H1 (cell line): ENCODE results near the gene TMED8.

Source experiments
- ASH2L ChIP-seq: fragments of 200-600, 300-600 bp; sonication (generic); IDR thresholded peaks from one replicate; pipeline ENCODE4 v1.7.1; 2017; ENCODE audit warnings: low read length
- CEBPB ChIP-seq: IDR thresholded peaks from 2 replicates; pipeline ENCODE4 v1.6.1; 2012; ENCODE audit warnings: low read depth, low read length
- CHD2 ChIP-seq: IDR thresholded peaks from 2 replicates; pipeline ENCODE4 v1.6.1; 2012; ENCODE audit warnings: low read length, improper control_type of control experiment
- CTBP2 ChIP-seq: IDR thresholded peaks from 2 replicates; pipeline ENCODE4 v1.7.0; 2011; ENCODE audit warnings: borderline replicate concordance, mild to moderate bottlenecking, moderate library complexity, mixed read lengths, low read length; ENCODE audit not compliant: insufficient read depth, insufficient read length
- CTCF ChIP-seq, 3 experiments: IDR thresholded peaks; 1 replicate in 2 of 3; 2 replicates in 1 of 3; pipeline versions ENCODE4 v1.5.1 to v1.6.1; 2011; ENCODE audit warnings: low read length in 3 of 3, mild to moderate bottlenecking in 3 of 3, inconsistent platforms in 2 of 3, low read depth in 1 of 3, moderate library complexity in 1 of 3; ENCODE audit not compliant: insufficient read depth in 1 of 3; ENCODE audit errors: control extremely low read depth in 1 of 3
- EP300 ChIP-seq, 2 experiments: IDR thresholded peaks; 1 replicate in 1 of 2; 2 replicates in 1 of 2; pipeline ENCODE4 v1.6.1; 2011 to 2012; ENCODE audit warnings: low read depth in 2 of 2, low read length in 2 of 2, mild to moderate bottlenecking in 2 of 2, borderline replicate concordance in 1 of 2, inconsistent platforms in 1 of 2, moderate library complexity in 1 of 2
- EZH2 ChIP-seq: fragments of 200-600 bp; sonication (generic); IDR thresholded peaks from 2 replicates; pipeline ENCODE4 v1.7.1; 2012; ENCODE audit warnings: low read depth, mild to moderate bottlenecking, moderate library complexity, low read length, inconsistent platforms; ENCODE audit not compliant: severe bottlenecking
- MAX ChIP-seq: IDR thresholded peaks from 2 replicates; pipeline ENCODE4 v1.6.1; 2012; ENCODE audit warnings: inconsistent platforms
- POLR2A ChIP-seq, 2 experiments: IDR thresholded peaks; 1 replicate in 1 of 2; 2 replicates in 1 of 2; pipeline ENCODE4 v1.6.1; 2011; ENCODE audit warnings: low read depth in 2 of 2, low read length in 2 of 2, mild to moderate bottlenecking in 2 of 2; ENCODE audit errors: control extremely low read depth in 1 of 2
- POLR2AphosphoS5 ChIP-seq: IDR thresholded peaks from 2 replicates; pipeline ENCODE4 v1.6.1; 2011; ENCODE audit warnings: low read depth, low read length
- RNF2 ChIP-seq: fragments of 200-900, 300-1000 bp; sonication (generic); IDR thresholded peaks from 2 replicates; pipeline ENCODE4 v1.7.1; 2016; ENCODE audit warnings: borderline replicate concordance, low read depth, mild to moderate bottlenecking, antibody characterized with exemption, low read length; ENCODE audit not compliant: poor library complexity, severe bottlenecking; ENCODE audit errors: missing control alignments
- TAF1 ChIP-seq: IDR thresholded peaks from 2 replicates; pipeline ENCODE4 v1.6.1; 2011; ENCODE audit warnings: mild to moderate bottlenecking, low read depth, low read length
- USF2 ChIP-seq: IDR thresholded peaks from 2 replicates; pipeline ENCODE4 v1.6.1; 2011; ENCODE audit warnings: low read length, improper control_type of control experiment

- TF ChIP-seq CTCF (IDR thresholded peaks at IDR 0.05; ENCODE audit: control extremely low read depth in 1 of 3, insufficient read depth in 1 of 3, low read depth in 1 of 3, low read length in 3 of 3) (no peak), EP300 (IDR thresholded peaks at IDR 0.05; ENCODE audit: borderline replicate concordance in 1 of 2, low read depth in 2 of 2, low read length in 2 of 2) (no peak), CTBP2 (no peak), CHD2 (no peak), EZH2 (no peak), USF2 (no peak), RNF2 (no peak), POLR2AphosphoS5 (no peak), CEBPB (no peak), ASH2L (no peak), MAX (no peak), POLR2A (IDR thresholded peaks at IDR 0.05; ENCODE audit: control extremely low read depth in 1 of 2, low read depth in 2 of 2, low read length in 2 of 2) (no peak), TAF1 (no peak)
Measured at GRCh38 chr14:77319422-77319821, 57.5 kb downstream of the TMED8 start.
